ENCODE results near the gene NSMF.

The NSMF gene

DNA sequence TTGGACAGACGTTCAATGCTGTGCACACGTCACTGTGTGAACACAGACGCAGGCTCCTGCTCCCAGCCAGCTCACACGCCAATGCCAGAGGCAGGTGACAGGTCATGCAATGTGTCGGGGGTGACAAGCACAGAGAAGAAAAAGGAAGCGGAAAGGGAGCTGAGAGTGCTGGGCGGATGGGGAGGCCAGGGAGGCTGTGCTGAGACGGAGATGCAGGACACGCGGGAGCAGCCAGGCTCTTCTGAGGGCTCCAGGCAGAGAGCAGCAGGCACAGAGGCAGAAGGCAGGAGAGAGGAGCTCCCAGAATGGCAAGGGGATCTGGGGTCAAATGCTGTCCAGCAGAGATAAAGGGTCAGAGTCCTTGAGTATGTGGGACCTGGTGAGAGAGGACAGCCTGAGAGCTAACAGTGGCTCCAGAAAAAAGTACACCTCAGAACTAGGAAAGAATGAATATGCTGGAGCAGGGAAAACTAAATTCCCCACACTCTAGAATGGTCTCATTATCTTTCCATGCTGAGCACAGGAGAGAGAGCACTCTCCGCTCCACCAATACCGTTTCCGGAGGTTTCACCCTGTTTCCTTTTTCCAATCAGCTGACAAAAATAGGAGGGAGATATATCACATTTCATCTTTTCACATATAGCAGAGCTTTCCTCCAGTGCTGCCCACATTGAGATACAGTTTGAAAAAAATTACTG, 32.8 kb upstream of the NSMF start:
- no peak for DNase-seq

- DNase-seq: no peak
Measured at GRCh38 chr9:137490532-137491186, 31.5 kb upstream of the NSMF start.

GRCh38 chr9:137488906-137489305, 29.8 kb upstream of the NSMF start:
- DNase-seq: no peak

- DNase-seq: no peak
Measured at GRCh38 chr9:137488327-137488653, 29.2 kb upstream of the NSMF start.

GRCh38 chr9:137487454-137488326, 28.6 kb upstream of the NSMF start:
- DNase-seq: no peak

- no peak for DNase-seq
Measured at GRCh38 chr9:137486545-137487453, 27.7 kb upstream of the NSMF start.

- no peak for DNase-seq
Measured at GRCh38 chr9:137486141-137486490, 27.0 kb upstream of the NSMF start.

- no peak for DNase-seq
Measured at GRCh38 chr9:137485343-137486140, 26.4 kb upstream of the NSMF start.

GRCh38 chr9:137484551-137485315, 25.6 kb upstream of the NSMF start:
- no peak for DNase-seq

GRCh38 chr9:137482094-137482781, 23.1 kb upstream of the NSMF start:
- DNase-seq: no peak

DNA sequence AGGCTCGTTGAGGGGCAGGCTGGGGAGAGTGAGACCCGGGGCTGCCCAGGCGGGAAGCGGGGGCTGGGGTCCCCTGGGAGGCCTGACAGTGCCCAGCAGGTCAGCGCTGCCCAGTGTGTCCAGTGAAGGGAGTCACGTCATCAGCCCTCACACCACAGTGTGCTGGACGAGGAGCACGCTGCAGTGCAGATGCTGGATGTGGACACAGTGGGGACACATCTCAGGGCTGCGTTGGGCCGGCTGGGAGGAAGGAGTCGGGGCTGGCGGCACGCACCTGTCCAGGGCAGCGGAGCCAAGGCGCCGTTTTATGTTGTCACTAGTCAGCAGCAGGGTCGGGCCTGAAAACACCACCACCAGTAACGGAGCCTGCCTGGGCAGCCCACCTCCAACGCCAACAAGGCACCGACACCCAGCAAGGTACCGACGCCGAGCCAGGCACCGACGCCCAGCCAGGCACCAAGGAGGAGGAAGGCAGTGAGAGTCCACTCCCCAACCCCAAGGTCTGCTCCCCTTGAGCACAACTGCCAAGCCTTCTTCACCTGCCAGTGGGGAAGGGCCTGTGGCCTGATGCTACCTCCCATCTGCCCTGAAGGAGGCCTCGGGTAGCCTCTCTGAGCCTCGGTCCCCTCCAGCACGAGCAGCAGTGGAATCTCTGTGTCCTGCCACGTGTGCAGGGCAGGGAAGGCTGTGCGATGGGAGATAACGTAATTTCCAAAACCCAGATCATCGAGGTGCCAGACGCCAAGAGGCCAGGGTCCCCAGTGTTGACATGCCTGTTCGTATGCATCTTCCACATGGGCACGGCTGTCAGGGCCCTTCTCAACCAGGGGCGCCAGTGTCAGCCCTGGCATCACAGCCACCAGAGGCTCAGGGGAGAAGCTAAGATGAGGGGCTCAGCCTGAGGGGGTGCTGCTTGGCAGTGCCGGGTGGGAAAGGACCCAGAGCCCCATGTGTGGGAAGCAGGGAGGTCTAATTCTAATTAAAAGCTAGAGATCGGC, 21.9 kb upstream of the NSMF start:
- DNase-seq: no peak

GRCh38 chr9:137479892-137480685, 21.0 kb upstream of the NSMF start:
- no peak for DNase-seq

DNA sequence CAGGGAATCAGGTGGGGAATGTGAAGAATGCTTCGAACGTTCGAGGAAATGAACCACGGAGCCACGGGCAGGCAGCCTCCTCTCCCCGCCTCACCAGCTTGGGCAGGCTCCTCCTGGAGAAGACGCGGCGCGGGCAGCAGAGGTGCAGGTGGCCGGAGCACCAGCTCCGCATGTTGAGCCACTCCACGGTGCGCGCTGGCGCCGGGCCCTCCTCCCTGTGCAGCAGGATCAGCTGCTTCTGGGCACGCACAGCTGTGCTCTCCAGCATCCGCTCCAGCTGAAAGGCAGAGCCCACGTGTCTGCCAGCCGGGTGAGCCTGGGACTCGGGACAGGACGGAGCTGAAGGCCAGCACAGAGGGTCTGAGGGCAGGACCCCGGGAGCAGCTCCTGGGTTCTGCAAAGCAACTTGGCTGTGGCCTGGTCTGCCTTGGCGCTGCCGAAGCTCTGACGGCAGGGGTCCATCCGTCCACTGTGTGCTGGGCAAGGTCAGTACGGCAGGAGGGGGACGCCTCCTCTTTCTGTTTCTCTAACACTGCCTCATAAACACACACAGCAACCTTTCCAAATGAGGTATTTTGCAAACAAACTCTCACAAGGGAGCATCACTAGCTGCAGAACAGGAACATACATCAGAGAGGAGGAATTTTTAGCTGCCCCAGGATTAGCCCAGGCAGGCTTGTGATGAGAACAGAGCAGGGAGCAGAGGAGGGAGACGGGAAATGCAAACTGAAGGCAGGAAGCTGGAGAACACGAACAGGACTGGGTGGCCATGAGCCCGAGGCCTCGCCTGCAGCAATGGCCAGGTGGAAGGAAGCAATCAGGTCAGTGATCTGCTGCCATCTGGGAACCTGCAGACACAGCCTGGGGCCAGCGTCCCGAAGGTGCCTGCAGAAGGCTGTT, 20.1 kb upstream of the NSMF start:
- DNase-seq: no peak

DNA sequence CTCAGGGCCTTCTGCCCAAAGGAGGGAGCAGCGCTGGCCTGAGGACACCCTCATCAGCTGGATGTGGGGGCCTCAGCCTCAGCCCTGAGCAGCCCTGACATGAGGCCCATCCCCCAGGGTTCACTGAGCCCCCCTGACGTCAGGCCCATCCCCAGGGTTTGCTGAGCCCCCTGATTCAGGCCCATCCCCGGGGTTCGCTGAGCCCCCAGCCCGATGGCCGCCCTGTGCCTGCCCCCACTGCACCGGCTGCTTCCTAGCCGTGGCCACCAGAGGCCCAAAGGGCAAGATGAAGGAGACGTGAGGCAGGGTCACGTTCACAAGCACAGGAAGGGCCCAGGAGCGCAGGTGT, 19.5 kb upstream of the NSMF start:
- DNase-seq: no peak

- no peak for DNase-seq
Measured at GRCh38 chr9:137477778-137478612, 18.9 kb upstream of the NSMF start.

DNA sequence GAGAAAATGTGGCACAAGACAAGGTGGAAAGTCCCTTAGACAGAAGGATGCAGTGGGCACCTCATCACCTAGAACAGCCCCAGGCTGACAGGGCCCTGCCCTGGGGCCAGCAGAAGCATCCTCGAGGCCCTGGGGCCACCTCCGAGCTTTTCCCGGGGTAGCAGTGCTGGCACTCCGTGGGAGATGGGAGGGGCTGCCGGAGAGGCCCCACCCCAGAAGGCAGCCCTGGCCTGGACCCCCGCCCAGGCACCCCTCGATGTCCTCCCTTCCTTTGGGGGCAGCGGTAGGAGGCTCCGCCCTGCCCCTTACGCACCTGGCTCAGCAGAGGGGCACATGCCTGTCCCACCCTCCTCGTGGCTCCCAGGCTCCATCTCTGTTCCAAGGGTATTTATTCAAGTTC, 17.7 kb upstream of the NSMF start:
- no peak for DNase-seq

DNA sequence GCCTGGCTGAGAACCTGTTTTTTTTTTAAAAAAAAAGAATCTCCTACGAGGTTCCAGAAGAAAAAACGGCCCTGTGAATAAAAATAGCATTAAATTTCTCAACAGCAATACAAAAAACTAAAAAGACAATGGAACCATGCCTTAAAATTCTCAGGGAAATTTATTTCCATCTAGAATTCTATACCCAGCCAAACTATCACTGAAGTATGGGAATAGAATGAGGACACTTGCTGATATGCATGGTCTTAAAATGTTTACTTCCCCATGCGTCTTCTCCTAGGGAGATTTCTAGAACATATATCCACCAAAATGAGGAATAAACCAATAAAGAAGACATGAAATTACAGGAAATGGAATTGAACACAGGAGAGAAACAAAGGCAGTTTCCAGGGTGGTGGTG, 16.5 kb upstream of the NSMF start:
- no peak for DNase-seq
